ENCODE measurements around the gene ACOT6.
A peak's percentile ranks its signal among the peaks of the same experiment; 100 is the strongest.
"Not testable (repeated sequence)": the region's sequence is repeated elsewhere in the genome, so short reads cannot be mapped to it uniquely, and the experiment has no call there.

ACOT6 gene

DNA sequence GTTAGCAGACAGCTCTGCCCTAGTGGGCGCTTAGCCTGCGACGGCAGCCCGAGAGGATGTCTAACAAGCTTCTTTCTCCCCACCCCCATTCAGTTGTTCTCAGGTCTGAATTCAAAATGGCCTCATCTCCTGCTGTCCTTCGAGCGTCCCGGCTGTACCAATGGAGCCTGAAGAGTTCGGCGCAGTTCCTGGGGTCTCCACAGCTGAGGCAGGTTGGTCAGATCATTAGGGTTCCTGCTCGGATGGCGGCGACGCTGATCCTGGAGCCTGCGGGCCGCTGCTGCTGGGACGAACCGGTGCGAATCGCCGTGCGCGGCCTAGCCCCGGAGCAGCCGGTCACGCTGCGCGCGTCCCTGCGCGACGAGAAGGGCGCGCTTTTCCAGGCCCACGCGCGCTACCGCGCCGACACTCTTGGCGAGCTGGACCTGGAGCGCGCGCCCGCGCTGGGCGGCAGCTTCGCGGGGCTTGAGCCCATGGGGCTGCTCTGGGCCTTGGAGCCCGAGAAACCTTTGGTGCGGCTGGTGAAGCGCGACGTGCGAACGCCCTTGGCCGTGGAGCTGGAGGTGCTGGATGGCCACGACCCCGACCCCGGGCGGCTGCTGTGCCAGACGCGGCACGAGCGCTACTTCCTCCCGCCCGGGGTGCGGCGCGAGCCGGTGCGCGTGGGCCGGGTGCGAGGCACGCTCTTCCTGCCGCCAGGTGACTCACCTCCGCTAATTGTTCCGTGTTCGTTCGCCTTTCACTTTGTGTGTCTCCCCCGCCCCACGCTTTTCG, 42.9 kb upstream of the ACOT6 start, which contains the start of gene ACOT2 (continued):
- TF ChIP-seq, protein P1, sequence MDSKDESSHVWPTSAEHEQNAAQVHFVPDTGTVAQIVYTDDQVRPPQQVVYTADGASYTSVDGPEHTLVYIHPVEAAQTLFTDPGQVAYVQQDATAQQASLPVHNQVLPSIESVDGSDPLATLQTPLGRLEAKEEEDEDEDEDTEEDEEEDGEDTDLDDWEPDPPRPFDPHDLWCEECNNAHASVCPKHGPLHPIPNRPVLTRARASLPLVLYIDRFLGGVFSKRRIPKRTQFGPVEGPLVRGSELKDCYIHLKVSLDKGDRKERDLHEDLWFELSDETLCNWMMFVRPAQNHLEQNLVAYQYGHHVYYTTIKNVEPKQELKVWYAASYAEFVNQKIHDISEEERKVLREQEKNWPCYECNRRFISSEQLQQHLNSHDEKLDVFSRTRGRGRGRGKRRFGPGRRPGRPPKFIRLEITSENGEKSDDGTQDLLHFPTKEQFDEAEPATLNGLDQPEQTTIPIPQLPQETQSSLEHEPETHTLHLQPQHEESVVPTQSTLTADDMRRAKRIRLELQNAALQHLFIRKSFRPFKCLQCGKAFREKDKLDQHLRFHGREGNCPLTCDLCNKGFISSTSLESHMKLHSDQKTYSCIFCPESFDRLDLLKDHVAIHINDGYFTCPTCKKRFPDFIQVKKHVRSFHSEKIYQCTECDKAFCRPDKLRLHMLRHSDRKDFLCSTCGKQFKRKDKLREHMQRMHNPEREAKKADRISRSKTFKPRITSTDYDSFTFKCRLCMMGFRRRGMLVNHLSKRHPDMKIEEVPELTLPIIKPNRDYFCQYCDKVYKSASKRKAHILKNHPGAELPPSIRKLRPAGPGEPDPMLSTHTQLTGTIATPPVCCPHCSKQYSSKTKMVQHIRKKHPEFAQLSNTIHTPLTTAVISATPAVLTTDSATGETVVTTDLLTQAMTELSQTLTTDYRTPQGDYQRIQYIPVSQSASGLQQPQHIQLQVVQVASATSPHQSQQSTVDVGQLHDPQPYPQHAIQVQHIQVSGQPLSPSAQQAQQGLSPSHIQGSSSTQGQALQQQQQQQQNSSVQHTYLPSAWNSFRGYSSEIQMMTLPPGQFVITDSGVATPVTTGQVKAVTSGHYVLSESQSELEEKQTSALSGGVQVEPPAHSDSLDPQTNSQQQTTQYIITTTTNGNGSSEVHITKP (tag by site-specific recombination; IDR thresholded peaks at IDR 0.05) = peak; percentile 88
- TF ChIP-seq, protein P2, sequence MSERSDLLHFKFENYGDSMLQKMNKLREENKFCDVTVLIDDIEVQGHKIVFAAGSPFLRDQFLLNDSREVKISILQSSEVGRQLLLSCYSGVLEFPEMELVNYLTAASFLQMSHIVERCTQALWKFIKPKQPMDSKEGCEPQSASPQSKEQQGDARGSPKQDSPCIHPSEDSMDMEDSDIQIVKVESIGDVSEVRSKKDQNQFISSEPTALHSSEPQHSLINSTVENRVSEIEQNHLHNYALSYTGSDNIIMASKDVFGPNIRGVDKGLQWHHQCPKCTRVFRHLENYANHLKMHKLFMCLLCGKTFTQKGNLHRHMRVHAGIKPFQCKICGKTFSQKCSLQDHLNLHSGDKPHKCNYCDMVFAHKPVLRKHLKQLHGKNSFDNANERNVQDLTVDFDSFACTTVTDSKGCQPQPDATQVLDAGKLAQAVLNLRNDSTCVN (tag by site-specific recombination; optimal IDR thresholded peaks at IDR 0.05) = peak; percentile 99
- TF ChIP-seq TRIM28 (IDR thresholded peaks at IDR 0.05; ENCODE audit: borderline replicate concordance, low read length) = 0 out of 2 replicates have a peak, but pooled peaks have one; percentile 17

DNA sequence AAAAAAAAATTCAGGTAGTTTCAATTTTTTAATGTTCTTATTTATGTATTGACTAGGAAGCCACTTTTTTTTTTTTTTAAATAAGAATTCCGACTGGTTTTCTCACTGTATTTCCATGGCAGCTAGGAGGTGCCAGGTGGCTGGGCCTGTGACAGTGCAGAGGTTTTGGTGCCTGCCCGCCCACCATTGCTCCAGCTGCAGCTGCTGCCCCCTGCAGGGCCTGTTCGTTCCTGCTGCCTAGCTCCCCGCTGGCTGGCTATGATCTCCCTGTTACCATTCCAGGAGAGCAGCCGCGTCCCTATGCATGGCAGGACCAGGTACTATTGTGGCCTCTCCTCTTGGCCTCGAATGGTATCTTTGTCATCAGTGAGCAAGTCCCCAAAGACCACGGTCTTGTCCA, 41.4 kb upstream of the ACOT6 start:
- POLR2A ChIA-PET = interaction anchor here (0.7 to 0.8 kb wide), 3 partner anchors 80 to 412 kb away, joined by 3 to 5 read pairs (median 4); partner anchors contain the start of gene RIOX1

DNA sequence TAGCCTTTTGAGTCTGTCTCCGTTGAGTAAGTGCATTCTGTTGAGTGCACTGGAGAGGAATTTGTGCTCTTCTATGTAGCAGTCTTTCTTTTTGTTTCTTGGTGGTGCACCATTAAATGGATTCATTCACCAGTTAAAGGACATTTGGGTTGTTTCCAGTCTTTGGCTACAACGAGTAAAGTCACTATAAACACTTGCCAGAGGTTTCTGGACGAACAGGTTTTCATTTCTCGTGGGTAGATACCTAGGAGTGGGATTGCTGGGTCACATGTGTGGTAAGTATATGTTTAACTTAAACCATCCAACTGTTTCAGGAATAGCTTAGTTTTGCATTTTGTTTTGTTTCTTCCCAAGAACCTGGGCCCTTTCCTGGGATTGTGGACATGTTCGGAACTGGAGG, 39.3 kb upstream of the ACOT6 start:
- CTCF ChIA-PET; POLR2A ChIA-PET; H3K27ac ChIP-seq (ENCODE audit: extremely low read depth, low read depth, low read length); H3K4me1 ChIP-seq (ENCODE audit: control insufficient read depth, insufficient read depth, low read length); H3K9me3 ChIP-seq (ENCODE audit: control insufficient read depth, insufficient read depth, low read depth, low read length); H3K4me3 ChIP-seq (ENCODE audit: low read depth, low read length): not testable (repeated sequence)
- H3K36me3 ChIP-seq (ENCODE audit: control insufficient read depth in 2 of 2, insufficient read depth in 1 of 2, low read length in 2 of 2) = peaks cover 7 to 20% of the 10 kb centered on the region in 2 experiments; a peak in 2 of 3 replicates

More for the DNA sequence above, 41.4 kb upstream of the ACOT6 start:
- CTCF ChIA-PET = interaction anchor here (0.6 to 2.5 kb wide), 8 partner anchors 10 to 464 kb away, joined by 3 to 11 read pairs (median 4); no protein-coding TSS in a partner anchor
- peaks cover 0 to 19% of the 10 kb centered on the region in 2 experiments; a peak in 2 of 3 replicates for H3K36me3 ChIP-seq (ENCODE audit: control insufficient read depth in 2 of 2, insufficient read depth in 1 of 2, low read length in 2 of 2)
- H3K4me1 ChIP-seq (ENCODE audit: control insufficient read depth, insufficient read depth, low read length); H3K4me3 ChIP-seq (ENCODE audit: low read depth, low read length); H3K9me3 ChIP-seq (ENCODE audit: control insufficient read depth, insufficient read depth, low read depth, low read length); H3K27ac ChIP-seq (ENCODE audit: extremely low read depth, low read depth, low read length): not testable (repeated sequence)
- peak; percentile 26; the same call in 1 of the 2 replicates for TF ChIP-seq ZFHX2 (tag by site-specific recombination; conservative IDR thresholded peaks at IDR 0.05)
- TF ChIP-seq ZSCAN30 (tag by site-specific recombination; IDR thresholded peaks at IDR 0.05) = peak; percentile 73; the same call in 1 of the 2 replicates
- TF ChIP-seq, protein P3, sequence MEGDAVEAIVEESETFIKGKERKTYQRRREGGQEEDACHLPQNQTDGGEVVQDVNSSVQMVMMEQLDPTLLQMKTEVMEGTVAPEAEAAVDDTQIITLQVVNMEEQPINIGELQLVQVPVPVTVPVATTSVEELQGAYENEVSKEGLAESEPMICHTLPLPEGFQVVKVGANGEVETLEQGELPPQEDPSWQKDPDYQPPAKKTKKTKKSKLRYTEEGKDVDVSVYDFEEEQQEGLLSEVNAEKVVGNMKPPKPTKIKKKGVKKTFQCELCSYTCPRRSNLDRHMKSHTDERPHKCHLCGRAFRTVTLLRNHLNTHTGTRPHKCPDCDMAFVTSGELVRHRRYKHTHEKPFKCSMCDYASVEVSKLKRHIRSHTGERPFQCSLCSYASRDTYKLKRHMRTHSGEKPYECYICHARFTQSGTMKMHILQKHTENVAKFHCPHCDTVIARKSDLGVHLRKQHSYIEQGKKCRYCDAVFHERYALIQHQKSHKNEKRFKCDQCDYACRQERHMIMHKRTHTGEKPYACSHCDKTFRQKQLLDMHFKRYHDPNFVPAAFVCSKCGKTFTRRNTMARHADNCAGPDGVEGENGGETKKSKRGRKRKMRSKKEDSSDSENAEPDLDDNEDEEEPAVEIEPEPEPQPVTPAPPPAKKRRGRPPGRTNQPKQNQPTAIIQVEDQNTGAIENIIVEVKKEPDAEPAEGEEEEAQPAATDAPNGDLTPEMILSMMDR (tag by site-specific recombination; IDR thresholded peaks at IDR 0.05) = 0 out of 2 replicates have a peak, but pooled peaks have one; percentile 10
- peak; percentile 96; the same call in 1 of the 2 replicates for TF ChIP-seq MZF1 (tag by site-specific recombination; IDR thresholded peaks at IDR 0.05; ENCODE audit: borderline replicate concordance)

DNA sequence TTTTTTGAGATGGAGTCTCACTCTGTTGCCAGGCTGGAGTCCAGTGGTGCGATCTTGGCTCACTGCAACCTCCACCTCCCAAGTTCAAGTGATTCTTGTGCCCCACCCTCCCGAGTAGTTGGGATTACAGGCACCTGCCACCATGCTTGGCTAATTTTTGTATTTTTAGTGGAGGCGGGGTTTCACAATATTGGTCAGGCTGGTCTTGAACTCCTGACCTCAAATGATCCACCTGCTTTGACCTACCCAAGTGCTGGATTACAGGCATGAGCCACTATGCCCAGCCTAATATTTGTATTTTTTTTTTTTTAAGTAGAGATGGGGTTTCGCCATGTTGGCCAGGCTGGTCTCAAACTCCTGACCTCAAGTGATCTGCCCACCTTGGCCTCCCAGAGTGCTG, 38.6 kb upstream of the ACOT6 start:
- H3K36me3 ChIP-seq (ENCODE audit: control insufficient read depth in 2 of 2, insufficient read depth in 1 of 2, low read length in 2 of 2) = peaks cover 7 to 23% of the 10 kb centered on the region in 2 experiments; a peak in 2 of 3 replicates
- POLR2A ChIA-PET; H3K4me1 ChIP-seq (ENCODE audit: control insufficient read depth, insufficient read depth, low read length); H3K27ac ChIP-seq (ENCODE audit: extremely low read depth, low read depth, low read length); H3K9me3 ChIP-seq (ENCODE audit: control insufficient read depth, insufficient read depth, low read depth, low read length); CTCF ChIA-PET; H3K4me3 ChIP-seq (ENCODE audit: low read depth, low read length): not testable (repeated sequence)

DNA sequence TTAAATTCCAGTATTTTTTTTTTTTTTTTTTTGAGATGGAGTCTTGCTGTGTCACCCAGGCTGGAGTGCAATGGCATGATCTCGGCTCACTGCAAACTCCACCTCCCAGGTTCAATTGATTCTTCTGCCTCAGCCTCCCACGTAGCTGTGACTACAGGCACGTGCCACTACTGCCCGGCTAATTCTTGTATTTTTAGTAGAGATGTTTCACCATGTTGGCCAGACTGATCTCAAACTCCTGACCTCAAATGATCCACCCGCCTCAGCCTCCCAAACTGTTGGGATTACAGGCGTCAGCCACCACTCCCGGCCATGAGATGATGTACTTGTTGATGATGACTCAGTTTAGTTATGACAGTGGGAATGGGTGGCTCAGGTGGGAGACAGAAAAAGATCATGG, 38.1 kb upstream of the ACOT6 start:
- H3K27ac ChIP-seq (ENCODE audit: extremely low read depth, low read depth, low read length); H3K9me3 ChIP-seq (ENCODE audit: control insufficient read depth, insufficient read depth, low read depth, low read length); H3K4me3 ChIP-seq (ENCODE audit: low read depth, low read length); POLR2A ChIA-PET; H3K4me1 ChIP-seq (ENCODE audit: control insufficient read depth, insufficient read depth, low read length); CTCF ChIA-PET: not testable (repeated sequence)
- peaks cover 7 to 23% of the 10 kb centered on the region in 2 experiments; a peak in 2 of 3 replicates for H3K36me3 ChIP-seq (ENCODE audit: control insufficient read depth in 2 of 2, insufficient read depth in 1 of 2, low read length in 2 of 2)
